ENCODE data around the gene IGFL3. TPM values are rescaled to one million over a fixed set of nuclear protein-coding genes. Genes with fewer than 3 reads are reported as not detected.

IGFL3 gene
- total RNA-seq, 4 donors from 2014 or later, result not detected

Other genes starting within 250 kb of the IGFL3 start
- gene IRF2BP1, start 238.5 kb downstream of the IGFL3 start, total RNA-seq, result 10 to 100 TPM; 22.4 to 58.7 (median 44.2) TPM
- 1 to 10 TPM; 3.8 to 7.9 (median 6.0) TPM for gene MYPOP, start 222.1 kb downstream of the IGFL3 start, total RNA-seq
- not detected for gene NANOS2, start 209.9 kb downstream of the IGFL3 start, total RNA-seq
- gene NOVA2, start 150.8 kb downstream of the IGFL3 start, total RNA-seq, result 1 to 10 TPM; 1.2 to 4.6 (median 2.7) TPM
- 1 to 10 TPM; 5.3 to 9.6 (median 8.6) TPM for gene CCDC61, start 129.2 kb downstream of the IGFL3 start, total RNA-seq
- gene PGLYRP1, start 101.6 kb downstream of the IGFL3 start, total RNA-seq, result under 1 TPM in 1 of 4 donors, not detected in 3; 0.65 TPM
- gene IGFL4, start 83.7 kb downstream of the IGFL3 start, total RNA-seq, result not detected
- gene IGFL2, start 23.6 kb upstream of the IGFL3 start, total RNA-seq, result not detected
- not detected for gene IGFL1, start 105.1 kb upstream of the IGFL3 start, total RNA-seq
- gene HIF3A, start 172.4 kb upstream of the IGFL3 start, total RNA-seq, result 100 to 1,000 TPM in 3 of 4 donors, 10 to 100 TPM in 1; 98.2 to 268 (median 160) TPM
- 10 to 100 TPM; 39.9 to 74.7 (median 61.9) TPM for gene PPP5C, start 222.4 kb upstream of the IGFL3 start, total RNA-seq